Neural progenitor cell (in vitro differentiated cells): ENCODE data around the gene CYP4X1.

Source experiments
- CTCF ChIP-seq: fragments of 200-600 bp; sonication (generic); IDR thresholded peaks from 2 replicates; pipeline ENCODE4 v1.5.1; 2017; ENCODE audit warnings: antibody characterized with exemption, mild to moderate bottlenecking
- EZH2 ChIP-seq: fragments of 200-600 bp; sonication (generic); IDR thresholded peaks from 2 replicates; pipeline ENCODE4 v1.6.1; 2017; ENCODE audit warnings: antibody characterized with exemption, mild to moderate bottlenecking, moderate library complexity
- EZH2phosphoT487 ChIP-seq: fragments of 200-600 bp; sonication (generic); IDR thresholded peaks from 2 replicates; pipeline ENCODE4 v1.6.1; 2017; ENCODE audit warnings: antibody characterized with exemption

- no peak for TF ChIP-seq CTCF
- TF ChIP-seq EZH2, result peak; percentile 74
- peak; percentile 47 for TF ChIP-seq EZH2phosphoT487
Observed at GRCh38 chr1:47023268-47024140, at the start of gene CYP4X1.
